Superior temporal gyrus (tissue), 1 donor: ENCODE results near the gene INPP5A.
"Not testable (repeated sequence)": the region's sequence is repeated elsewhere in the genome, so short reads cannot be mapped to it uniquely, and the experiment has no call there.

ENCODE experiments used
- DNase-seq: peaks from one replicate; pipeline ENCODE4 v3.0.0-alpha.2; 2016; ENCODE audit errors: extremely low spot score

Gene INPP5A

DNA sequence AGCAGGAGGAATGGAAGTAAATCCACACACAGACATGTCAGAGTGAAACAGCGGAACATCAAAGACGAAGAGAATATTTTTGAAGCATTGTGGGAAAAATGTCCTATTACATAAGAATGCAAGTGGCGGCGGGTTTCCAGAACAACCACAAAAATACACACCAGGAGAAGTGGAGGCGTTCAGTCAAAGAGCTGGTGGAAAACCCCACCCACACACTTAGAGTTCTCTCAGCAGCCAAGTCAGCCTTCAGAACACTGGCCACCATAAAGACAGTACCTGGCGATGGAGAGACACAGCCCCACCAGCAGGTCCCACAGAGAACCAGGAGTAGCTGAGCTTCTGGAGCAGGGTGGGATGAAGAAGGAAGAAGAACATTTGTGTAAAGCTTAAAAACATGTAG, 224.7 kb downstream of the INPP5A start:
- DNase-seq: peak; percentile 66

DNA sequence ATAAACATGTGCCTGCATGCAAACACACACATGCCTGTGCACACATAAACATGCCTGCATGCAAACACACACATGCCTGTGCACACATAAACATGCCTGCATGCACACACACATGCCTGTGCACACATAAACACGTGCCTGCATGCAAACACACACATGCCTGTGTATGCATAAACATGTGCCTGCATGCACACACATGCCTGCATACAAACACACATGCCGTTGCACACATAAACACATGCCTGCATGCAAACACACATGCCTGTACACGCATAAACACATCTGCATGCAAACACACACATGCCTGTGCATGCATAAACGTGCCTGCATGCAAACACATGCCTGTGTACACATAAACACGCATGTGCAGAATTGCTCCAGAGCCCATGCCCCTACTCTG, 226.0 kb downstream of the INPP5A start:
- no peak for DNase-seq

DNA sequence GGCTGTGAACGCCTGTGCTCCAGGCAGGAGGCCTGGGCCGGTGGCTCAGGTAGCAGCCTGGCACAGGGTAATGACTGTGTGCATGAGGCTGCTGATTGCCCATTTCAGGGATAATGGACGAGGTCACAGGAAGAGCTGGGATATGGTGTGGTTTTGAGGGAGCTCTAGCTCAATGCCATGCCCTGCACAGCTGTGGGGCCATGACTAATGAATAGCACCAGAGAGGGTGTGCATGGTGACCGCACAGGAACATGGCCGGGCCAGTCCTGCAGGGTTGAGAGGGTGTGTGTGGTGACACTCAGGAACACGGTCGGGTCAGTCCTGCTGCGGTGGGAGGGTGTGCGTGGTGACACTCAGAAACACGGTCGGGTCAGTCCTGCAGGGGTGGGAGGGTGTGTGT, 226.5 kb downstream of the INPP5A start:
- DNase-seq: no peak

DNA sequence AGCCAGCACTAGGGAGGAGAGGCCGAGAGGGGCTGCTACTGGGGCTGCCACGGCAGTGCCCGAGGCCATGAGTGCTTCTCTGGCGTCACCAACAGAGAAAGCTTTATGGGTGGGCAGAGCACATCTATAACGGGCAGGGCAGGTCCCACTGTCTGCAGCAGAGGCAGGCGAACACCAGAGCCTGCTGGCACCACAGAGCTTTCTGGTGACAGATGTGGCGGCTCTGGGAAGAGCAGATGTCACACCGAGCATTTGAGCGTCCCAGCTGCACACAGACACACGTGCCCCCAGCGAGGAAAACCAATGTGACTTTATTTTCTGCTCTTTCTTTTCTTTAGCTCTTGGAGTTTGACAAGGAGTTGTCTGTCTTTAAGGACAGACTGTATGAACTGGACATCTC, 227.8 kb downstream of the INPP5A start:
- DNase-seq: peak; percentile 73

DNA sequence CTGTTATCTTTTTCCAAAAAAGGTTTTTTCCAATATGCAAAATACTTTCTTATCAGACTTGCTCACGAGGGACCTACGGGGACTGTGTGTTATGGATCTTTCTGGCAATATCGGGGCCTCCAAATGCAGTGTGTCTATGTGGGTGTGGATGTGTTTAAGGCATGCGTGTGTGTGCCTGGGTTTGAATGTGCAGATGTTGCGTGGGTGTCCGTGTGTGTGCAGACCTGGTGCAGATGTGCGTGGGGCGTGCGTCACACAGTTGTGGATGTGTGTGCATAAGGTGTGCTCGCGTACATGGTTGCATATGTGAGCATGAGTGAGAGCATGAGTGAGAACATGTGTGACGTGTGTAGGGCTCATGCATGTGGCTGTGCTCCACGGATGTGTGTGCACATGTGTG, 228.7 kb downstream of the INPP5A start:
- no peak for DNase-seq

DNA sequence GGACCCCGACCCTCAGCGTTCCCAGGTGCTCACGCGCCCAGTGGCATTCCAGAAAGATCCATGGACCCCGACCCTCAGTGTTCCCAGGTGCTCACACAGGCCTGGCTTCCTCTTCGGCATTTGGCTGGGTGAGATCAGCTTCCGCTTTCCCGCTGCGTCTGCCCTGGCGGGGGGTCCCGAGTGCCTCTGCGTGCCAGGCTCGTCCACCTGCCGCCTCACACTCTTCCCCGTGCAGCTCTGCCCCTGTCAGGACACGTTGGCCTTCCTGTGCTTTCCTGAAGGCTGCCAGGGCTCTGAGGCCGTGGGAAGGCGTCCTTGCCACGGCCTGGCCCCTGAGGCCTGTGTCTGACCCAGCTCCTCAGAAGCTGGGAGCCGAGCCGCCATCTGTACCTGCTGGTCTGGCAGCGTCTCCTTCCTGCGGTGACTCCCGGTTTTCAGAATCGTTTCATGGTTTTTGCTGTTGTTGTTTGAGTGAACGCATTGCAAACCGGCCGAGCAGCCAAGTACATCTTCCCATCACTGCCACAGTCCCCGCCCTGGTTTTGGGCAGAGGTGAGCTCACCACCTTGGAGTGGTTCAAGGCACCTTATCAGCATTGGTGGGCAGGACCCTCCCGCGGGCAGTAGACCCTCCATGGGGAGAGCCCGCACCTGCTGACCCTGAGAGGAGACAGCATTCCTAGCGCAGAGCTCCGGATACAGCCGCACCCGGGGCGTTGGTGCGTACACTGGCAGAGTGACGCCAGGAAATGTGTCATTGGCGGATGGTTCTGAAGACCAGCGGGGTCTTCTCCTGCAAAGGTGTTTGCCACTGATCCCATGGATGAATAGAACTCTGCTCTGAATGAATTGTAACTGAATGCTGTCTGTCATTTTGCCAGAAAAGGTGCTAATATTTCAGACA, 231.0 kb downstream of the INPP5A start:
- DNase-seq: no peak

DNA sequence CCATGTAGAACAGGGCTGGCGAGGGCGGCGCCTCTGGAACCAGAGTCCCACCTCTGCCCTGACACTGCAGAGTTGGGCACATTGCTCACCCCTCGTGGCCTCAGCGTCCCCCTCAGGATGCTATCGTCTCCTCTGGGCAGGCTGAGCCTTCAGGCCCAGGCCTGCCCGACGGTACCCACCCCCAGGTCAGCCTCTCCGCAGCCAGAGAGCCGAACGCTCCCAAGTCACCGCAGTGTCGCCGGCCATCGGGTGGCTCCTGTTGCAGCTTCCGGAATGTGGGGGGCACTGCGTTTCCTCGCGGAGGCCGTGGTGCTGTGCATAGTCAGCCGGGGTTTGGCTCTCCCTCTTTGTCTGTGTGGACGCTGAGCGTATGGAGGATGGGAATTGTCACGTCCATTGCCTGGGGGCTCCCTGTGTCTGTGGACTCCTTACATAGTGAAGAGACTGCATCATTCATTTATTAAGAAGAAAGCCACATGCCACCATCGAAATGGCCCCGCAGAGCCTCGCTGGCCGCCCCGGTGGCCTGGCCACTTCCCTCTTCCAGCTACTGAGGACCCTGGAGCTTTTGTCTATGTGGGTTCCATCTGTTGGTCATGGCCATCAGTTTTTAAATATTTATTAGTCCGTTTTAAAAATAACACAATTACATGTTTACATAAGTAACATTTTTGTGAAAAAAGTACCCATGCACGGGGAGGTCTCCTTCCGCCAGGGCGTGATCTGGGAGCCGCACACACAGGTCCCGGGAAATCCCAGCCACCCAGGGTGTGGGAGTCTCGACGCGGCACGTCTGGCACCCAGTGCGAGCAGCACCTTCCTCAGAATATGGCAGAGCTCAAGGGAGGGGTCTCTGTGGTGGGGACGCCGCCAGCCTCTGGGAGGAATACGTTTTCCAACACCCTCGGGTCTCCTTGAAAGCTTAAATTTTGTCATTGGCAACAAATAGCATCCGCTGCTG, 232.8 kb downstream of the INPP5A start:
- no peak for DNase-seq

DNA sequence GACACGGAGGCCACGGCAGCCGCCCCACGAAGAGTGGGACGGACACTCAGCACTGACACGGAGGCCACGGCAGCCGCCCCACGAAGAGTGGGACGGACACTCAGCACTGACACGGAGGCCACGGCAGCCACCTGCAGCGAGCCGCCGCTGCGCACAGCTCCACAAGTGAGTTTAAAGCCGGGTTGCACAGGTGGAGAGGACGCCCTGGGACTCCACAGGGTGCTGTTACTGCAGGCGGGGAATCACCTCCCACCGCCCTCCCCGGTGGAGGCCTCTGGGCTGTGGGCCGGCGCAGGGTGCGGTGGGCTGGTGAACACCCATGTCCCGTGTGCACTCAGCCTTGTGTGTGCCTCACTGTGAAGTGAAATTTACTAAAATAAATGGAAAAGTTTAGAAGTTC, 235.2 kb downstream of the INPP5A start:
- not testable (repeated sequence) for DNase-seq

DNA sequence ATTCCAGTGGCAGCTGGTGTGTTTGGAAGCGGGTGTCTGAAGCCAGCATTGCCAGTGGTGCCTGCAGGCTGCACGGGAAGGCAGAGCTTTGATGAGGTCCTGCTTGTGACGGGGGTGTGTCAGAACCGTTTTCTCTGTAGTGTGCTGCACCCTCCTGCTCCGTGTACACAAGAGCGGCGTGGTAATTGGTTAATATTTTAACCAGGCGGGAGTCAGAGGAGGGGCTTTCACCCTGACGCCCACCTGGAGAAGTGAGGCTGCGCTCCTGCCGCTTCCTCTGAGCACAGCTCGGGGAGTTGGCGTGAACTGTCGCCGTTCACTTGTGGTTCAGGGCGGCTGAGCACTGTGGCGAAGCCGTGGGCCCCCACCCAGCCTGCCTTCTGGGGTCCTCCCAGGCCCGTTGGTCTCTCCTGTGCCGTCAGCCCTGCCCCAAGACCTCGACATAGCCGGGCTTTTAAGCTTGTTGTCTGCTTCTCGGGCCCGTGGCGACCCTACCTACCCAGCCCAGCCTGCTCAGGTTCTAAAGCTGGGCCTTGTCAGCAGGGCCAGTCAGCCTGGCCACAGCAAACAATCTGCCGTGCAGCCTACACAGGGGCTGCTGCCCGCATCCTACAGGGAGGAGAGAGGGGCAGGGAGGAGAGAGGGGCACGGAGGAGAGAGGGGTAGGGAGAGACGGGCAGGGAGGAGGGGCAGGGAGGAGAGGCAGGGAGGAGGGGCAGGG, 236.8 kb downstream of the INPP5A start:
- peak; percentile 20 for DNase-seq

DNA sequence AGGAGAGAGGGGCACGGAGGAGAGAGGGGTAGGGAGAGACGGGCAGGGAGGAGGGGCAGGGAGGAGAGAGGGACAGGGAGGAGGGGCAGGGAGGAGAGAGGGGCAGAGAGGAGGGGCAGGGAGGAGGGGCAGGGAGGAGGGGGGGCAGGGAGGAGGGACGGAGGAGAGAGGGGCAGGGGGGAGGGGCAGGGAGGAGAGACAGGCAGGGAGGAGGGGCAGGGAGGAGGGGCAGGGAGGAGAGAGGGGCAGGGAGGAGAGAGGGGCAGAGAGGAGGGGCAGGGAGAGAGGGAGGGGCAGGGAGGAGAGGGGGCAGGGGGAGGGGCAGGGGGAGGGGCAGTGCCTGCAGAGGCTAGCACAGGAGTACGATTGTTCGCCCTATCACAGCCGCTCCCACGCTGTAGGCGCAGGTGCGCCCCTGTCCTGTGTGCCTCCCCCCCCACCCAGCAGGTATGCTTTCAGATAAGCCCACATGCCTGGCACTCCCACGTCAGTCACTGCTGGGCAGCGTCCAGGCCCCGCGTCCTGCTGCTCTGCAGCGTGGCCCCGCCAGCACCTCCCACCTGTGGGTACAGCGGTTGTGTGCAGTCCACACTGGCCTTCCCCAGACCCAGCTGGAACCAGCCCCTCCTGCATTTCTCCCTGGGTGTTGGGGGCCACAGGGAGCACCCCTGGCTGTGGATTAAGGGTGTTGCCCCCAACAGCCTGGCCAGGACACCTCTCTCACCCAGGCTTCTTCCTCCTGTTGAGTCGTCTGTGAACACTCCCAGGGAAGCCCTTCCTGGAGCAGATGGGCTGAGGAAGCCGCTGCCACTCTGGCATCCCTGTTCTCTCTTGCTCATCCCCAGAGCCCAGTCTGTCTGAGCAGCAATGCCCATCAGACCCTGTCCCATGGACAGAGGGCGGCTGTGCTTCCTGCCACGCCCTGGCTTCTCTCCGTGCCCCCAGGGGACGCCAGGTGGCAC, 237.6 kb downstream of the INPP5A start:
- DNase-seq: peak; percentile 48

DNA sequence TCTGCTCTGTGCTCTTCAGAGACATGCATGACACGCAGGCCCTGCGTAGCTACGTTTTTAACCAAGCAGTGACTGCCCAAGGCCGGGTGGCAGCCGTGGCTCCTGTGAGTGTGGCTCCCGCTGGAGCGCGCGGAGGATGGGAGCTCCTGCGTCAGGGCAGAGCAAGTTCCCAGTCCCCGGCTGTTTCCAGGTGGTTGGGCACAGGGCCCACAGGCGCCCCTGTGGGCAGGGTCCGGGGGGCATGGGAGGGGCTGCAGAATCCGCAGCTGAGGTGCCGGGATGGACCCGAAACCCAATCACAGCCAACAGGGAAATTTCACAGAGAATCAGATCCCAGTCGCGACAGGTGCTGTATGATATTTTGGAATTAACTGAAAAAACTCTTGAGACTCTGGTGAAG, 238.6 kb downstream of the INPP5A start:
- no peak for DNase-seq

DNA sequence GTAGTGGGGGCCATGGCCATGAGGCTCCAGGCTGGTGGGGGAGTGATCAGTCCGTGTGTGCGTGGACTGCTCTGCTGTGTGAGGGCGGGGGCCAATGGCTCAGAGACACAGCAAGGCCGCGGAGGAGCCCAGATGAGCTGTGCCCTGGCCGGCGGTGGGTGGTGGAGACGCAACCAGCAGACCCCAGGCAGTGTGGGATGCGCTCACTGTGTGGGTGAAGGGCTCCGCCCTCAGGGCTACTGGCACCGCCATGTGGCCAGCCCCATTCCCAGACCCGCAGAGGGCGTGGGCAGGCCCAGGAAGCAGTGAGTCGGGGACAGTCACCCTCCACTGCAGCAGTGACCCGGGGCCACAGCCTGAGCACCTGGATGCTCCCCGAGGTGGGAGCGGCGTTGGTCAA, 239.2 kb downstream of the INPP5A start:
- DNase-seq: no peak

DNA sequence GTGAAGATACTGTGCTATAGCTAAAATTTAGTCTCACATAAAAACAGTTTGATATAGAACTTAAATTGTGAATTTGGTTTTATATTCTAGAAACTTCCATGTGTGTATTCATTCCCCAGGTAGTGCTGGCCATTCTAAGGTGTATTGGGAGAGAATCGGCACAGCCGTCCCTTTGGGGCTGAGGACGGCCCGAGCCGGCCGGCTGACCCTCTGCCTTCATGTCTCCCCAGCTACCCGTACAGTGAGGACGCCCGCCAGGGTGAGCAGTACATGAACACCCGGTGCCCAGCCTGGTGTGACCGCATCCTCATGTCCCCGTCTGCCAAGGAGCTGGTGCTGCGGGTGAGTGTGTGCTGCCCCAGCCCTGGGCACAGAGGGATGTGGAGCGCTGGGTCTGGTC, 239.9 kb downstream of the INPP5A start:
- no peak for DNase-seq

DNA sequence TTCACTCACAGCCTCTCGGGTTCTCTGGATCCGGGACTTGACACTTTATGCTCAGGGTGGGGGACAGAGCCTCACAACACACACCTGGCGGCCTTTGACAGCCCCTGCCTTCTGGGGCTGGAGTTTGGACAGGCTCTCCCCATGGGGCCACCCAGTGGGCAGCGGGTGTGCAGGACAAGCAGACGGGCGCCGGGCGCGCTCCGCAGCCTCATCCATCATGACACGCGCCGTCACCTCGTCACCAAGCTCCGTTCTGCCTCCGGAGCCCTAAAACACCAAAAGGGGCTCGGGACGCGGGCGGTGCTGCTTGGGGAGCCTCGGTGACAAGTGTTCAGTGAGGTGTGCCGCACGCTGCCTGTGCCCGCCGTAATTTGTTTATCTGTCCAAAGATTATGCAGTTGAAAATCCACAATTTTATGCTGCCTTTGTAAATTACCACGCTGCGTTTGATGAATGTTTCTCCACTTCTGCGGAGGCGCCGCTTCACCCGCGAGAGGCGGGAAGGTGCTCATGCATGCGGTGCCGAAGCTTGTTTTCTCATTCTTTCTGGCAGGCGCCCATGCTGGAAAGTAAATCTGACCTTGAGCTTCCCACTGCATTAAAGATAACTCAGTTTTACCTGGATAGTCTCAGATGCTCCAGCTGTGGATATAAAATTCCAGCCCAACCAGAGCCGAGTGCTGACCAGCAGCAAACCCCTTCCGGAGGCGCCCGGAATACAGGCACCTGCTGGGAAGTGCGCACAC, 242.1 kb downstream of the INPP5A start:
- no peak for DNase-seq

DNA sequence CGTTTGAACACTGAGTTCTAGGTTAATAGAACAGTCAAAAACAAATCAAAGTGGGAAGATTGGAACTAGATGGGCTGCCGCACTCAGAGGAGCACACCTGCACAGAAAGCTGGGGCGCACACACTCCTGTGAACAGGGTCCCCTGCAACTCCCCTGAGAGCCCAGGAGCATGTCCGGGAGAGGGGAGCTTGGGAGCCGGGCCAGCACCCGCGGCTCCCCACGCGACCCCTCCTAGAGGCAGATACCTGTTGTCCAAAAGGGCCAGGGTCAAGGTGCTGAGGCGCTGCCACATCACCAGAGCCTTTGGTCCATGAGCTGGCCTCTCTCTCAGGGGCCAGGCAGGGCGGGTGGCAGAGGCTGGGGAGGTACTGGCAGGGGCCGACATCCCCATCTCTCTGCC, 242.8 kb downstream of the INPP5A start:
- no peak for DNase-seq

DNA sequence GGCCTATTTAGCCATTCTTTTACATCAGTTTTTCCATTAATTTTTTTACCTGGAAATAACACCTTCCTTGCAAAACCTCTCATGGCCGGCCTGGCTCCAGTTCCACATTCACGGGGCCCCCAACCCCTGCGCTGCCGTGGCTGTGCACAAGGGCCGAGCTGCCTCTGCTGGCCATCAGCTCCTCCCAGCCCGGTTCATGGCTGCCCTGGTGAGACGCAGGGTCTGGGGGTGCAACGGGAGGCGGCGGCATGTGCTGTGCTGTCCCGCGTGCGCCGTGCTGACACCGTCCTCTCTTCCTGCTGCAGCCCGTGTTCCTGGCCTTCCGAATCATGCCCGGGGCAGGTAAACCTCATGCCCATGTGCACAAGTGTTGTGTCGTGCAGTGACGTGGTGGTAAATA, 244.0 kb downstream of the INPP5A start:
- no peak for DNase-seq

DNA sequence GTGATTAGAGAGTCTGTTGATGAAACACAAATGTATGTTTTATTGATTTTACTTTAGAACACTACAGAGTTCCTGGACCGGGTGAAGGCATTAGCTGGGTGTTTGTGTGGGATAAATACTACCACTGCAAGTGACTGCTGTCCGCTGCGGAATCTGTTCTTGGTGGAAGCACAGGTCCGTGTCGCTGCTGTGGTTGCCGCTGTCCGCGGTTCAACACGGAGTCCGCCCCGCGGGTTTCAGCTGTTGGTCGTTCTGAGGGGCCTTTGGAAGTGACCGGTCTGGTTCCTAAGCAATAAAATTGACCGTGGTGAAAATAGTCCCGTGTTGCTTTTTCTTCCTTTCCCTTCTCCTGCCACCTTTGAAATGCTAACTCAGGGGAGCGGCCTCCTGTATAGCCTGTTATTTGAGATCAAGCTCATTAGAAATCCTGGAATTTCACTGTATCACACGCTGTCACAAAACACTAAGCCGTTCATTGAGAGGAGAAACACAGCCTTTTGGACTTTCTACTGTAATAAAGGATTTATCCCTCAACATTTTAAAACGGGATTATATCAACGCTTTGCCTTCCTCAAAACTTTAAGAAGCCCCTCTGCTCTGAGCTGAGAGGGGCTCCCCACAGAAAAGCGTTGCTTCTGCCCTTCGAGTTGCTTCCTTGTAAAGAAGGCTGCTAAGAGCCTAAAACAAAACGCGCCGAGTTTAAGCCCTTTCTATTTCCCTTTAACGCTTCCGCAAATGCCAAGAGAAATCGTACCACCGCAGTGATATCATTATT, 245.8 kb downstream of the INPP5A start:
- peak; percentile 35 for DNase-seq

DNA sequence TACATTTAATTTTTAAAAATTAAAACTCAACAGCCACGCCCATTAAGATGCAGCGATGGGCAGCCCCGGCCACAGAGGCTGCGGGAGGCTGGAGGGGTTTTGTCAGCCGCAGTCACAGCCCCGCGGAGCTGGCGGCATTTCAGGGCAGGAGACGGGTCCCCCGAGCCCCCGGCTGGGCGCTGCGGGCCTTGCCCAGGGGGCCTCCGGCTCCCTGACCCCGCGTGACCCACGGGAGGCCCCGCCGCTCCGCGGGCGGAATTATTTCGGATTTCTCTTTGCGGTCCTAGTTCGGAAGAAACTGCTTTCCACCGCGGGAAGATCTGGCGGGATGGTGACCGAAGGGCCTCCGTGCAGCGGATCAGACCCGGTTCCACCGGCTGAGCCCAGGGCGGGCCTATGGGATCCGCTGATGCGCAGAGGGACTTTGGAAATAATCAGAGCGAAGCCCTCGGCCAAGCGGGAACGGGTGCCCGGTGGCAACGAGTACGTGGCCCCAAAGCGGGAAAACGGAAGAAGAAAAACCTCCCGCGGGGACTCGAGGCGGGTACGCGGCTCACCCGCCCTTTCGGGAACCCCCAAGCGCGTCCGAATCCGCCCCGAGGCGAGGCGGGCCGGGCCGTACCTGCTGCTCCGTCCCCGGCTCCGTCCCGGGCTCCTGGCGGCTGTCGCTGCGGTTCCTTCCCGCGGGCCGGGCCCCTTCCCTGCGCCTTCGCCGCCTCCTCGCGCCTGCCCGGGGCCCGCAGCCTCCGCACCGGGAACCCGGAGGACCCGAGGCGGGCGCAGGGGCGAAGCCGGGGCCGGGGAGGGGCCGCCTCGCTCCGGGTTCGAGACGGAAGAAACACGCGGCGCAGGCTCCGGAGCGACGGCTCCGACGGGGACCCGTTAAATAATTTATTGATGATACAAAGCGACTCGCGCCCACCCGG, 246.6 kb downstream of the INPP5A start:
- DNase-seq: no peak
